Measurements from ENCODE around the gene KLF13.

The KLF13 gene

GRCh38 chr15:31333820-31334219 lies 7.2 kb downstream of the KLF13 start:
- Histone ChIP-seq H3K4me3 (ENCODE audit: low read depth, low read length, poor library complexity, severe bottlenecking) (no peak overlapping the region), H3K79me2 (ENCODE audit: insufficient read depth, low read length) (peaks cover 92% of the 10 kb centered on the region), H3K9me2 (ENCODE audit: low read depth, low read length) (no peaks in the 10 kb centered on the region), H3K27me3 (ENCODE audit: insufficient read depth, low read length) (no peaks in the 10 kb centered on the region), H3K9me3 (ENCODE audit: low read length) (no peaks in the 10 kb centered on the region), H4K20me1 (ENCODE audit: insufficient read depth, low read length) (no peaks in the 10 kb centered on the region), H3K36me3 (ENCODE audit: insufficient read depth, low read length) (peaks cover 22% of the 10 kb centered on the region; the same call in 1 of the 2 replicates), H3K9ac (ENCODE audit: low read length) (no peak overlapping the region), H3K27ac (ENCODE audit: low read depth, low read length, poor library complexity, severe bottlenecking) (peak overlapping the region; percentile 90), H3K4me1 (ENCODE audit: insufficient read depth, low read length, severe bottlenecking) (peaks cover 95% of the 10 kb centered on the region), H3F3A (ENCODE audit: insufficient read depth, low read length) (no peaks in the 10 kb centered on the region), H2AFZ (ENCODE audit: low read length) (no peak overlapping the region), H3K4me2 (ENCODE audit: low read length) (peak overlapping the region; percentile 27; the same call in 1 of the 2 replicates)
- TF ChIP-seq EZH2 (IDR thresholded peaks at IDR 0.05; ENCODE audit: borderline replicate concordance, low read length) (no peak), CTCF (IDR thresholded peaks at IDR 0.05; ENCODE audit: low read length) (no peak)

- Histone ChIP-seq H2AFZ (ENCODE audit: low read length) (no peak overlapping the region), H3K9me2 (ENCODE audit: low read depth, low read length) (no peaks in the 10 kb centered on the region), H3K4me2 (ENCODE audit: low read length) (peak overlapping the region; percentile 63), H3K9me3 (ENCODE audit: low read length) (no peaks in the 10 kb centered on the region), H3K79me2 (ENCODE audit: insufficient read depth, low read length) (peaks cover 92% of the 10 kb centered on the region), H3K36me3 (ENCODE audit: insufficient read depth, low read length) (peaks cover 16% of the 10 kb centered on the region; the same call in 1 of the 2 replicates), H4K20me1 (ENCODE audit: insufficient read depth, low read length) (no peaks in the 10 kb centered on the region), H3K4me3 (ENCODE audit: low read depth, low read length, poor library complexity, severe bottlenecking) (peak overlapping the region; percentile 28), H3F3A (ENCODE audit: insufficient read depth, low read length) (0 out of 2 replicates have a peak, but pooled peaks cover 4% of the 10 kb centered on the region), H3K27me3 (ENCODE audit: insufficient read depth, low read length) (no peaks in the 10 kb centered on the region), H3K27ac (ENCODE audit: low read depth, low read length, poor library complexity, severe bottlenecking) (peak overlapping the region; percentile 90), H3K9ac (ENCODE audit: low read length) (peak overlapping the region; percentile 32; the same call in 1 of the 2 replicates), H3K4me1 (ENCODE audit: insufficient read depth, low read length, severe bottlenecking) (peaks cover 100% of the 10 kb centered on the region)
- TF ChIP-seq EZH2 (IDR thresholded peaks at IDR 0.05; ENCODE audit: borderline replicate concordance, low read length) = no peak
- TF ChIP-seq CTCF (IDR thresholded peaks at IDR 0.05; ENCODE audit: low read length) = no peak
Observed at GRCh38 chr15:31335989-31336592, 9.5 kb downstream of the KLF13 start.

- no peaks in the 10 kb centered on the region for H3K9me2 ChIP-seq (ENCODE audit: low read depth, low read length)
- H4K20me1 ChIP-seq (ENCODE audit: insufficient read depth, low read length) = no peaks in the 10 kb centered on the region
- no peaks in the 10 kb centered on the region for H3K27me3 ChIP-seq (ENCODE audit: insufficient read depth, low read length)
- peak overlapping the region; percentile 63 for H3K4me2 ChIP-seq (ENCODE audit: low read length)
- TF ChIP-seq EZH2 (IDR thresholded peaks at IDR 0.05; ENCODE audit: borderline replicate concordance, low read length) = no peak
- H2AFZ ChIP-seq (ENCODE audit: low read length) = no peak overlapping the region
- peak overlapping the region; percentile 28 for H3K4me3 ChIP-seq (ENCODE audit: low read depth, low read length, poor library complexity, severe bottlenecking)
- peaks cover 100% of the 10 kb centered on the region for H3K4me1 ChIP-seq (ENCODE audit: insufficient read depth, low read length, severe bottlenecking)
- peaks cover 90% of the 10 kb centered on the region for H3K79me2 ChIP-seq (ENCODE audit: insufficient read depth, low read length)
- H3K27ac ChIP-seq (ENCODE audit: low read depth, low read length, poor library complexity, severe bottlenecking) = peak overlapping the region; percentile 90
- 0 out of 2 replicates have a peak, but pooled peaks cover 5% of the 10 kb centered on the region for H3F3A ChIP-seq (ENCODE audit: insufficient read depth, low read length)
- H3K36me3 ChIP-seq (ENCODE audit: insufficient read depth, low read length) = peaks cover 10% of the 10 kb centered on the region; the same call in 1 of the 2 replicates
- H3K9me3 ChIP-seq (ENCODE audit: low read length) = no peaks in the 10 kb centered on the region
- H3K9ac ChIP-seq (ENCODE audit: low read length) = peak overlapping the region; percentile 39; the same call in 1 of the 2 replicates
Observed at GRCh38 chr15:31336593-31337295, 10.1 kb downstream of the KLF13 start.

Measured in OCI-LY1 (cell line).